ENCODE measurements around the gene CLEC19A.

Gene CLEC19A

DNA sequence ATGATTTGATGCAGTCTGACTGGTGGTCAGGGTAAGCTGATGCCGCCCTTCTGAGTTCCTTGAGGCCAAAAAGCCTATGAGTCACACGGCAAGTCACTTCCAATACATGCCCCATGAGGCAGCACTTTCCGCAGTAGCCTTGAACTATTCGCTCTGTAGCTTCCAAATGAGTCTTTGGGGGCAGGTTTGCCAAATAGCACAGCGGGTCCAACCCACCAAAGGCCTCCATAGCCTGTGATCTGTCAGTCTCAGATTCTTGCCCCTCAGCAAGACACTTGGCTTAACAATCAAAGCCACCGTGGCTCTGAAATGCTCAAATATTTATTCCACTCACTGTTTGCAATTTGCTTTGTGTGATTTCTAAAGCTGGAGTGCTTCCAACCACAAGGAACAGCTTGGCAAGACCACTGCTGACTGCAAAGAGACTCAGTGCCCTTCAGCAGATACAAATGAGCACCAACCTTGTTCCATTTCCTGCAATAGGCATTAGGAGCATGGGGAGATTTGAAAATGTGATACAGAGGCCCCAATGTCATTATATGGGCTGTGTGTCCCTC, 45.4 kb downstream of the CLEC19A start:
- DNase-seq: no peak

DNA sequence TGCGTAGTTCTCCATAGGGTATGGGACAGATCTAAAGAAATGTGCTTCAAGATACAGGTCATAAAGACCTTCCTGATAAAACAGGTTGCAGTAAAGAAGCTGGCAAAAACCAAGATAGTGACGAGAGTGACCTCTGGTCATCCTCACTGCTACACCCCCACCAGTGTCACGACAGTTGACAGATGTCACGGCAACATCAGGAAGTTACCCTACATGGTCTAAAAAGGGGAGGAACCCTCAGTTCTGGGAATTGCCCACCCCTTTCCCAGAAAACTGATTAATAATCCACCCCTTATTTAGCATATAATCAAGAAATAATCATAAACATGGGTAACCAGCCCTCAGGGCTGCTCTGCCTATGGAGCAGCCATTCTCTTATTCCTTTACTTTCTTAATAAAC, 46.3 kb downstream of the CLEC19A start:
- no peak for DNase-seq

DNA sequence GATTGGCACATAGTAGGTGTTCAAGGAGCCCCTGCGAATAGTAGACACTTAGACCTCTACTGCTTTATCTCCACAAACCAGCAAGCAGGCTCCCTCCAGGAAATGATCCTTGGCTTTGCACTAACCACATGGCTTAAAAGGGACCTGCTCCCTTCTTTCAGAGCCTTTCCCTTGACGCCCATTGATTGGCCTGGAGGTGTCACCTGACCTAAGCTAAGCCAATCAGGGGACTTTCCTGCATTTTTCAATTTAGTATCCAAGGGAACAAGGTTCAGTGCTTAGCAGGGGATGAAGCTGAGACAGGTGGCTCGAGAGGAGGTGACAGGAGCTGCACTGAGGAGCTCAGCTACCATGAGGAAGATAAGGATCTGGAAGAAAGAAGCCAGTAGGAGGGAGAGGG, 52.8 kb downstream of the CLEC19A start:
- no peak for DNase-seq

DNA sequence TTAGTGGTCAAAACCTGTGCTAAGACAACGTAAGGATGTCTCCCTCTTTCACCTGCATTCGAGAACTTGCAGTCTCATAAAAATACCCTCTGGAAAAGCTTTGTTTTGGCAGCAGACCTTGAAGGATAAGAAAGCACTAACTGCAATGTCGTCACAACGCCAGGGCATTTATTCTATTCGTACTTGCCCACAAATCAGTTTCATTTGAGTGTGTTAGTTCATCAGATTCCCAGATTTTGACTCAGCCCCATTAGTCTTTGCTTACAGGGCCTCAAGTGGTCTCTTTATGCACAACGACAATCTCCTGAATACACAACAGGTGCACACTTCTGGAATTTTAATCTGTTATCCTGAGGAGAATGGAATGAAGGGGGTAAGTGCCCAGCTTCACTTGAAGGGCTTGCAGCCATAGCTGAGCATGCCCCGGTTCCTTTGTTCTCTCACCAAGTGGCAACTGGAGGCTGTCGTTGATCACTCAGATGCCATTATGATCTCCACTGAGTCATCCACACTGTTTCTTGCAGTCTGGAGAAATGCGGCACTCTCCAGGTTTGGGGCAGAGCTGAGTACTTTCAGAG, 58.8 kb downstream of the CLEC19A start:
- DNase-seq: no peak

DNA sequence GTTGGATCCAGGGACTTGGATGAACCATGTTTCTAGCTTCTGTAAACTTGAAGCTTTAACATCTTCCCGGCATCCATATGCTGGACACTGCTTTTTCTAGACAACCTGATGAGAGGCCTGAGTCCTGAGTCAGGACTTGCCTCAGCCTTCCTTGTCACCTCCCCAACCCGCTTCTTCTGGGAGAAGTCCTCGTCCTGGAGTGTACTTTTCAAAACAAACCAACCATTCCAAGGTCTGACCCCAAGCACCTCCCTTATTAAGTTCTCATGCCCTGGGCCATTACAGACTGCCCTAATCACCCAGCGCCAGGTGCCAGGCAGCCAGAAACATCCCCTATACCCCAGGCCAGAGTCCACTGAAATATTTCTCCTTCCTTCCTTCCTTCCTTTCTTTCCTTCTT, 59.4 kb downstream of the CLEC19A start:
- DNase-seq: no peak

DNA sequence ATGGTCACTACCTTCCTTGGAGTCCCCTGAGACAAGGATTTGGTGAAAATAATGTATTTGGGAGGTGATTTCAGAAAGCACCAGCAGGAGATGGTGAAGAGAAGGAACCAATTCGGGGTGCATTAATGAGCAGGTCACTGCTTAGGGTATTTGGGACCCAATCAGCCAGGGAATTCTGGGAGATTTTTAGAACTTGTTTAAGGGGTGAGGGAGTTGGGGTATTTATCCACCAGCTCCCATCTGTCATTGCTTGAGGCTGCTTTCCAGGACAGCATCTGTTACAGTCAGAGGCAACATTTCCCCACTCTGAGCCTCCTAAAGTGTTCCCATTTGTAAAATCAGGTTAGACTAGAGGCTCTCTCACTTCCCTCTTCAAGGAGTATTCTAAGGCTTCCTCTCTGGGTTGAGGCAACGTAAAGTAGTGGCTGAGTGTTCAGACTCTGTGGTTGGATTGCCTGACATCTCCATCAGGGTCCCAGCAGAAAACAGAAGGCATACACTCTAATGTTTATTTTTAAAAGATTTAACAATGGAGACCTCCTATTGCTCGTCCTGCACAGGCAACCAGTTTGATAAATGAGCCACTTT, 60.9 kb downstream of the CLEC19A start:
- no peak for DNase-seq

DNA sequence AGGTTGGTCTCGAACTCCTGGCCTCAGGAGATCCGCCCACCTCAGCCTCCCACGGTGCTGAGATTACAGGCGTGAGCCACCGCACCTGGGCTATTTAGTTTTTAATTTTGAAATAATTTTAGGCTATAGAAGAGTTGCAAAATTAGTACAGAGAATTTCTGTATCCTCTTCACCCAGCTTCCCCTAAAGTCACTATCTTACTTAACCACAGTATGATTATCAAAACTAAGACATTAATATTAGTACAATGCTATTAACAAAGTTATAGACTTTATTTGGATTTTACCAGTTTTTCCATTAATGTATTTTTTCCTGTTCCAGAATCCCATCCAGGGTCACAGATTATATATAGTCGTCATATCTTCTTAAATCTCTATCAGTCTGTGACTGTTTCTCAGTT, 62.6 kb downstream of the CLEC19A start:
- no peak for DNase-seq

DNA sequence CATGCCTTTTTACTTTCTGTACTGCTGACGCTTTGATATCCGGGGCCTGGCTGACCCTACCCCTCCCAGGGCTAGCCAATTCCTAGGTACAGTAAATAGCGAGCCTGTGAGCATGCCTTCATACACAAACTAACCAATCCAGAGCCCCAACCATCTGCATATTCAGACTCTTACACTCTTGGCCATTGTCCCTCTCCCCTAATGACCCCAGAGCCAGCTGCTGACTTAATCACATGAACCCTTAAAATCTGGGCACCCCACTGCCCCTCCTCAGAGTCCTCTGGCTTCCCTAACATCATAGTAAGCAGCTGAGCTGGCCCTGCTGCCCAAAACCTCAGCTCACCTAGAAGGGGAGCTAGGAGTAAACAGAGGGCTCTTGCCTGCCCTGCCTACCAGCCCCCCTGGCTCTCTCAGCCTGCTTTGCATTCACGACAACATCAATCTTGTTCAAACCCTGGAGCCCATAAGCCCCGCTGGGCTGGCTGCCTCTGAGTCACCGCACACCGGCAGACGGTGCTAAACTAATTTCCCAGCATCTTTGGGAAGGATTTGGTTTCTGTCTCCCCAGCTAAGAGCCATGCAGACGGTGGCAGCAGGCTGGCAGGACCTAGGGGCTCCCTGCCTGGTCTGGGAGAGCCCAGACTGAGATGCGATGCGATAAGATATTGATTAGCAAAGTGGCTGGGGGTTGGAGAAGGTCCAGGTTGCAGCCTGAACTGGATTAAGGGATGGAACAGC, 63.2 kb downstream of the CLEC19A start:
- DNase-seq: no peak

DNA sequence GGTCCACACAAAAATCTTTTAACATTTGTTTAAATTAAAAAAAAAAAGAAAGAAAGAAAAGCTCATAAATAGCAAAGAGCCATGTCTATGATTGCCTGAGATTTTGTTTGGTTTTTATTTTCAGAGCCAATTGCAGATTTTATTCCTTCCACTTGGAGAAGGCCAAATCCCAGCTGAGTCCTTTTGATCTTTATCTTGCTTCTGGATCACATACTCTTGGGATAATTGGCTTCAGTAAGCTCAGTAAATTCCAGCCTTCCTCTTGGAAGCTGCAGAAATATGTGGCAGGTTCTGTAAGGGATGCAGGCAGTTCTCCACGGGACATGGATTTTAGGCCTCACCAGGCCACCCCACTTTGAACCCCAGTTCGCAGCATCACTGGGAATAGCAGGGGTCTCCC, 68.8 kb downstream of the CLEC19A start:
- no peak for DNase-seq

DNA sequence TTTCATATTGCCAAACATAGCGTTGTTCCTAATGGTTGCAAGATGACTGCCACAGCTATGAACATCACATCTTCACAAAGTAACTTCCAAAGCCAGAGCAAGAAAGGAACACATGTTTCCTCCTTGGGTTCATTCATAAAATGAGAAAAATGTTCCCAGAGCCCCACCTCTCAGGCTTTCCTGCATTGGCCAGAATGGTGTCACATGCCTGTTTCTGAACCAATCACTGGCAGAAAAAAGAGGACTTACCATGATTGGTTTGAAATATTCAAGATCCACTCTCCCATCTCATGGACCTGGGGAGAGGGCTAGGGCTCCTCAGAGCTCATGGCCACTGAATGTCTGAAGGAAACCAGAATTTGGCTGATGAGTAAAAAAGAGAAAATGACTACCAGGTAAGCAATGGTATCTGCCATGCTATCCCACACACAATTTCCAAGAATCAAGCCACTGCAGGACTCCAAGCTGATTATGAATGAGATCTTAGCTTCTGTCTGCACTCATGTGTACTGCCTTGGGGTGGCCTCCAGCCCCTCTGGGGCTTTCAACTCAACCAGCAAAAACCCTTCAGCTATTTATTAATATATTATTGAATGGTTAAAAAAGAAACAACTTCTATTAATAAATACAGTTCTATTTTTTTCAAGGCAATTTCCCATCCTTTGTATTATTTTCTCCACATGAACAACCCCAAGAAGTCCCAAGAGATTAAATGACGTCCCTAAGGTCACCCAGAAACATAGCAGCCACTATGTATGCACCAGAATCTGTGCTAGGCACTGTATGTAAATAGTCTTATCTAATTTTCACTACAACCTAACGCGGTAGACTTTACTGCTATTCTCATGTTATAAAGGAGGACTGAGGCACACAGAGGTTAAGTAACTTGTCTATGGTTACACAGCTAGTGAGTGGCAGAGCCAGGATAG, 70.8 kb downstream of the CLEC19A start:
- DNase-seq: no peak

DNA sequence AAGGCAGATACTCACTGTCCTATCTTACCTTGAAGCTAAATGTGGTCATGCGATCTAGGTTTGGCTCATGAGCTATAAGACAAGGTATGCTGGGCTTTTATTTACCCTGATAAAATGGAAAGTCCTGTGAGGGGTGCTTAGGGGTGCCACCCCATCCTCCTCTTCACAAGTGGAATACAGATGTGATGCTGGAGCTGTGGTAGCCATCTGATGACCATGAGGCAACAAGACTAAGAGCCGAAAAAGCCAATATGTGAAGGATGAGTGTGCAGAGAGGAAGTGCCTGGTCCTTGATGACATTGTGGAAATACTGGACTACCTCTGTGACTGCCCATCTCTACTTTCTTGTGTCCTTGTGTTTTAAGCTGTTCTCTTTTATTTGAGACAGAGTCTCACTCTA, 74.0 kb downstream of the CLEC19A start:
- no peak for DNase-seq
